Liver (tissue), 9 donors: ENCODE measurements around the gene TRIM63. TPM values are rescaled to one million over a fixed set of nuclear protein-coding genes. Genes with fewer than 3 reads are reported as not detected.

ENCODE experiments used
- DNase-seq: peaks from one replicate; pipeline ENCODE4 v3.0.0-alpha.2; 2017; ENCODE audit warnings: low spot score
- H3K27ac ChIP-seq, 2 donors: one replicate each; pipeline ENCODE4 v1.7.0; 2013; ENCODE audit warnings: inconsistent platforms in 2 of 2, low read length in 2 of 2, control low read depth in 1 of 2, low read depth in 1 of 2, mild to moderate bottlenecking in 1 of 2
- H3K27me3 ChIP-seq, 4 donors: one replicate each; pipeline versions ENCODE4 v1.6.1 to v1.7.0; 2013; ENCODE audit warnings: low read length in 3 of 4, inconsistent platforms in 1 of 4, mild to moderate bottlenecking in 1 of 4, moderate library complexity in 1 of 4; ENCODE audit not compliant: control insufficient read depth in 4 of 4, insufficient read depth in 4 of 4
- H3K36me3 ChIP-seq, 4 donors: one replicate each; pipeline versions ENCODE4 v1.6.1 to v1.7.0; 2013; ENCODE audit warnings: low read length in 3 of 4, mild to moderate bottlenecking in 3 of 4, low read depth in 1 of 4, moderate library complexity in 1 of 4; ENCODE audit not compliant: control insufficient read depth in 4 of 4, insufficient read depth in 3 of 4
- H3K4me1 ChIP-seq, 4 donors: one replicate each; pipeline versions ENCODE4 v1.6.1 to v1.7.0; 2013; ENCODE audit warnings: low read length in 3 of 4, mild to moderate bottlenecking in 3 of 4, moderate library complexity in 1 of 4; ENCODE audit not compliant: control insufficient read depth in 4 of 4, insufficient read depth in 4 of 4
- H3K4me3 ChIP-seq, 3 donors: one replicate each; pipeline versions ENCODE4 v1.6.1 to v1.7.0; 2013; ENCODE audit warnings: low read length in 3 of 3, control low read depth in 1 of 3, low read depth in 1 of 3, mild to moderate bottlenecking in 1 of 3
- H3K9ac ChIP-seq, 2 donors: one replicate each; pipeline ENCODE4 v1.7.0; 2013; ENCODE audit warnings: low read length in 2 of 2, mild to moderate bottlenecking in 2 of 2, moderate library complexity in 2 of 2, control low read depth in 1 of 2, low read depth in 1 of 2
- H3K9me3 ChIP-seq, 4 donors: one replicate each; pipeline versions ENCODE4 v1.6.1 to v1.7.0; 2013; ENCODE audit warnings: low read length in 3 of 4; ENCODE audit not compliant: control insufficient read depth in 4 of 4
- CTCF ChIP-seq: fragments of 150-350 bp; IDR thresholded peaks from 2 replicates; pipeline ENCODE4 v1.5.1; 2017; ENCODE audit warnings: improper control_type of control experiment, low read depth, low read length; ENCODE audit not compliant: missing input control
- EGR1 ChIP-seq, 2 donors: IDR thresholded peaks; 2 replicates each; pipeline ENCODE4 v1.6.1; 2016 to 2018; ENCODE audit warnings: antibody characterized with exemption in 2 of 2, low read depth in 2 of 2
- FOXA1 ChIP-seq: IDR thresholded peaks from 2 replicates; pipeline ENCODE4 v1.6.1; 2016; ENCODE audit warnings: antibody characterized with exemption
- FOXA2 ChIP-seq: IDR thresholded peaks from 2 replicates; pipeline ENCODE4 v1.6.1; 2016; ENCODE audit warnings: antibody characterized with exemption
- GABPA ChIP-seq, 2 donors: IDR thresholded peaks in 1 of 2; conservative IDR thresholded peaks in 1 of 2; 2 replicates each; pipeline ENCODE4 v1.6.1; 2016; ENCODE audit warnings: antibody characterized with exemption in 2 of 2, mild to moderate bottlenecking in 1 of 2, moderate library complexity in 1 of 2
- HNF4A ChIP-seq, 2 donors: conservative IDR thresholded peaks; 2 replicates each; pipeline ENCODE4 v1.6.1; 2016; ENCODE audit warnings: antibody characterized with exemption in 2 of 2, mild to moderate bottlenecking in 2 of 2
- HNF4G ChIP-seq: IDR thresholded peaks from 2 replicates; pipeline ENCODE4 v1.6.1; 2016; ENCODE audit warnings: antibody characterized with exemption
- MAX ChIP-seq: IDR thresholded peaks from 2 replicates; pipeline ENCODE4 v1.6.1; 2016; ENCODE audit warnings: antibody characterized with exemption
- NR2F2 ChIP-seq: IDR thresholded peaks from 2 replicates; pipeline ENCODE4 v1.6.1; 2016; ENCODE audit warnings: antibody characterized with exemption
- RAD21 ChIP-seq, 2 donors: IDR thresholded peaks; 2 replicates each; pipeline ENCODE4 v1.6.1; 2016; ENCODE audit warnings: antibody characterized with exemption in 2 of 2, mild to moderate bottlenecking in 2 of 2
- REST ChIP-seq: IDR thresholded peaks from 2 replicates; pipeline ENCODE4 v1.6.1; 2016; ENCODE audit warnings: antibody characterized with exemption, mild to moderate bottlenecking
- RXRA ChIP-seq, 2 donors: IDR thresholded peaks; 2 replicates each; pipeline ENCODE4 v1.6.1; 2017 to 2018; ENCODE audit warnings: antibody characterized with exemption in 2 of 2, mild to moderate bottlenecking in 1 of 2
- SP1 ChIP-seq: IDR thresholded peaks from 2 replicates; pipeline ENCODE4 v1.6.1; 2018; ENCODE audit warnings: antibody characterized with exemption, mild to moderate bottlenecking
- TAF1 ChIP-seq: conservative IDR thresholded peaks from 2 replicates; pipeline ENCODE4 v1.6.1; 2016; ENCODE audit warnings: antibody characterized with exemption, mild to moderate bottlenecking
- YY1 ChIP-seq: IDR thresholded peaks from 2 replicates; pipeline ENCODE4 v1.6.1; 2016; ENCODE audit warnings: antibody characterized with exemption, mild to moderate bottlenecking
- ZBTB33 ChIP-seq: IDR thresholded peaks from 2 replicates; pipeline ENCODE4 v1.6.1; 2016; ENCODE audit warnings: antibody characterized with exemption
- WGBS: extraction: QIAGEN DNeasy Blood & Tissue Kit; methylation state at CpG from one replicate; pipeline ENCODE4 v1.1.7; 2013; 5-methylcytosine and 5-hydroxymethylcytosine counted together
- polyA plus RNA-seq, 2 donors: library from polyadenylated mRNA; stranded (reverse) in 1 of 2; unstranded in 1 of 2; fragments of 200-250 nt in 1 of 2; fragments of >200 nt in 1 of 2; fragmentation: Nextera tagmentation in 1 of 2; extraction: Ambion mirVana in 1 of 2; gene quantifications; one replicate each; pipeline versions ENCODE4 v1.2.1 to v1.2.3, GENCODE V29; 2013 to 2015
- total RNA-seq, 2 donors: library from RNA; depleted of rRNA; stranded (reverse); fragments of >200 nt; gene quantifications; one replicate each; pipeline ENCODE4 v1.2.3, GENCODE V29; 2014
- donor health status: healthy.
- donor health status: healthy.
- donor health status: healthy.
- donor health status: healthy.
- donor health status: healthy.

Gene TRIM63
- total and polyA plus RNA-seq, 4 donors: 0.03 TPM; not detected in 3

- TF ChIP-seq CTCF (no peak), FOXA1 (no peak), MAX (no peak)
Measured at GRCh38 chr1:26060832-26061574, 6.4 kb downstream of the TRIM63 start (continued).

- no peak overlapping the region for H3K4me3 ChIP-seq
- no peaks in the 10 kb centered on the region for H3K4me1 ChIP-seq
- no peaks in the 10 kb centered on the region for H3K27me3 ChIP-seq
- 69% methylated on average over 7 of the region's 7 CpGs for WGBS
- no peak overlapping the region for H3K27ac ChIP-seq
- DNase-seq: no peak
- TF ChIP-seq NR2F2 (no peak), EGR1 (IDR thresholded peaks at IDR 0.05; ENCODE audit: low read depth in 2 of 2) (no peak), FOXA1 (no peak), HNF4G (no peak), TAF1 (no peak), ZBTB33 (no peak), RAD21 (IDR thresholded peaks at IDR 0.05) (no peak), HNF4A (conservative IDR thresholded peaks at IDR 0.05) (no peak), GABPA (IDR thresholded peaks at IDR 0.05 in 1 of 2, conservative IDR thresholded peaks at IDR 0.05 in 1 of 2) (no peak), REST (no peak), SP1 (no peak), FOXA2 (no peak), YY1 (no peak), CTCF (no peak), MAX (no peak), RXRA (IDR thresholded peaks at IDR 0.05) (no peak)
- no peaks in the 10 kb centered on the region for H3K9me3 ChIP-seq
- no peak overlapping the region for H3K9ac ChIP-seq
- H3K36me3 ChIP-seq: no peaks in the 10 kb centered on the region
Measured at GRCh38 chr1:26059906-26060305, 7.5 kb downstream of the TRIM63 start.
